Gastrocnemius medialis (tissue), 4 donors: Measurements from ENCODE around the gene DSN1.

Experiments used
- CTCF ChIP-seq, 5 experiments: fragments of 450-650 bp in 3 of 5; fragments of 200-600 bp in 2 of 5; sonication (generic) in 2 of 5; IDR thresholded peaks in 4 of 5; conservative IDR thresholded peaks in 1 of 5; 1 replicate in 4 of 5; 2 replicates in 1 of 5; pipeline ENCODE4 v1.5.1; 2016 to 2019; ENCODE audit warnings: antibody characterized with exemption in 5 of 5, mild to moderate bottlenecking in 3 of 5, moderate library complexity in 3 of 5
- POLR2A ChIP-seq, 2 donors: fragments of 450-650 bp; IDR thresholded peaks; one replicate each; pipeline ENCODE4 v1.6.1; 2017; ENCODE audit warnings: antibody characterized with exemption in 2 of 2, mild to moderate bottlenecking in 2 of 2, moderate library complexity in 2 of 2

- TF ChIP-seq CTCF (IDR thresholded peaks at IDR 0.05 in 4 of 5, conservative IDR thresholded peaks at IDR 0.05 in 1 of 5) = no peak
- no peak for TF ChIP-seq POLR2A (IDR thresholded peaks at IDR 0.05)
Measured at GRCh38 chr20:36709126-36709525, 64.4 kb downstream of the DSN1 start.
